Measurements from ENCODE around the gene TBC1D22A. TPM values are rescaled to one million over a fixed set of nuclear protein-coding genes. Genes with fewer than 3 reads are reported as not detected.

TBC1D22A gene
- total RNA-seq, 1 experiment from 2014 or later, result 20.9 TPM

- DNase-seq (ENCODE audit: low read depth, low spot score) (no peak), ATAC-seq (no peak)
- Histone ChIP-seq H4K20me1 (ENCODE audit: insufficient read depth) (no peaks in the 10 kb centered on the region), H2AFZ (ENCODE audit: low read depth, low read length, poor library complexity, severe bottlenecking) (no peak overlapping the region), H3K27me3 (ENCODE audit: insufficient read depth, low read length) (no peaks in the 10 kb centered on the region), H3K79me2 (ENCODE audit: insufficient read depth, low read length) (peaks cover 69% of the 10 kb centered on the region), H3K4me1 (ENCODE audit: control insufficient read depth in 1 of 2, insufficient read depth in 2 of 2, low read length in 2 of 2) (peaks cover 12 to 23% of the 10 kb centered on the region in 2 experiments), H3K4me2 (ENCODE audit: low read length) (no peak overlapping the region), H3K36me3 (ENCODE audit: control insufficient read depth in 1 of 2, insufficient read depth in 2 of 2, low read length in 2 of 2) (no peaks in the 10 kb centered on the region; a peak in 1 of 4 replicates), H3K9me3 (ENCODE audit: control insufficient read depth in 1 of 2, insufficient read depth in 1 of 2, low read depth in 1 of 2, low read length in 2 of 2) (no peaks in the 10 kb centered on the region), H3K27ac (ENCODE audit: low read depth, low read length) (no peak overlapping the region), H3K9me2 (ENCODE audit: insufficient read depth) (no peaks in the 10 kb centered on the region), H3K9ac (ENCODE audit: low read length) (no peak overlapping the region), H3K4me3 (replicated peaks in 1 of 2; ENCODE audit: low read depth in 1 of 2, low read length in 2 of 2) (no peak overlapping the region)
- ChIA-PET RAD21 (ENCODE audit: low non-redundant PET in 1 of 2, low total read pairs in 2 of 2, uncharacterized antibody in 2 of 2, unreplicated experiment in 2 of 2) (no interaction called here), POLR2A (no interaction called here), CTCF (no interaction called here)
- TF ChIP-seq POLR2AphosphoS5 (IDR thresholded peaks at IDR 0.05; ENCODE audit: low read depth, low read length) (no peak), ZFX (IDR thresholded peaks at IDR 0.05) (no peak), JUND (IDR thresholded peaks at IDR 0.05) (no peak), SRF (IDR thresholded peaks at IDR 0.05; ENCODE audit: low read depth) (no peak), TCF7L2 (IDR thresholded peaks at IDR 0.05; ENCODE audit: borderline replicate concordance, extremely low read depth, insufficient read depth, insufficient read length) (no peak), CBX3 (IDR thresholded peaks at IDR 0.05; ENCODE audit: low read depth) (no peak), ELF1 (IDR thresholded peaks at IDR 0.05; ENCODE audit: borderline replicate concordance, low read depth) (no peak), FOSL1 (IDR thresholded peaks at IDR 0.05; ENCODE audit: low read depth) (no peak), YY1 (IDR thresholded peaks at IDR 0.05; ENCODE audit: extremely low read depth, insufficient replicate concordance, low read depth, low read length) (no peak), CEBPB (IDR thresholded peaks at IDR 0.05; ENCODE audit: low read depth) (no peak), EZH2phosphoT487 (IDR thresholded peaks at IDR 0.05; ENCODE audit: borderline replicate concordance) (no peak), SIN3A (IDR thresholded peaks at IDR 0.05; ENCODE audit: low read depth) (no peak), SP1 (IDR thresholded peaks at IDR 0.05; ENCODE audit: low read depth) (no peak)
- TF ChIP-seq, protein P1, sequence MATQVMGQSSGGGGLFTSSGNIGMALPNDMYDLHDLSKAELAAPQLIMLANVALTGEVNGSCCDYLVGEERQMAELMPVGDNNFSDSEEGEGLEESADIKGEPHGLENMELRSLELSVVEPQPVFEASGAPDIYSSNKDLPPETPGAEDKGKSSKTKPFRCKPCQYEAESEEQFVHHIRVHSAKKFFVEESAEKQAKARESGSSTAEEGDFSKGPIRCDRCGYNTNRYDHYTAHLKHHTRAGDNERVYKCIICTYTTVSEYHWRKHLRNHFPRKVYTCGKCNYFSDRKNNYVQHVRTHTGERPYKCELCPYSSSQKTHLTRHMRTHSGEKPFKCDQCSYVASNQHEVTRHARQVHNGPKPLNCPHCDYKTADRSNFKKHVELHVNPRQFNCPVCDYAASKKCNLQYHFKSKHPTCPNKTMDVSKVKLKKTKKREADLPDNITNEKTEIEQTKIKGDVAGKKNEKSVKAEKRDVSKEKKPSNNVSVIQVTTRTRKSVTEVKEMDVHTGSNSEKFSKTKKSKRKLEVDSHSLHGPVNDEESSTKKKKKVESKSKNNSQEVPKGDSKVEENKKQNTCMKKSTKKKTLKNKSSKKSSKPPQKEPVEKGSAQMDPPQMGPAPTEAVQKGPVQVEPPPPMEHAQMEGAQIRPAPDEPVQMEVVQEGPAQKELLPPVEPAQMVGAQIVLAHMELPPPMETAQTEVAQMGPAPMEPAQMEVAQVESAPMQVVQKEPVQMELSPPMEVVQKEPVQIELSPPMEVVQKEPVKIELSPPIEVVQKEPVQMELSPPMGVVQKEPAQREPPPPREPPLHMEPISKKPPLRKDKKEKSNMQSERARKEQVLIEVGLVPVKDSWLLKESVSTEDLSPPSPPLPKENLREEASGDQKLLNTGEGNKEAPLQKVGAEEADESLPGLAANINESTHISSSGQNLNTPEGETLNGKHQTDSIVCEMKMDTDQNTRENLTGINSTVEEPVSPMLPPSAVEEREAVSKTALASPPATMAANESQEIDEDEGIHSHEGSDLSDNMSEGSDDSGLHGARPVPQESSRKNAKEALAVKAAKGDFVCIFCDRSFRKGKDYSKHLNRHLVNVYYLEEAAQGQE (IDR thresholded peaks at IDR 0.05; ENCODE audit: low read depth), result no peak
- TF ChIP-seq, protein P2, sequence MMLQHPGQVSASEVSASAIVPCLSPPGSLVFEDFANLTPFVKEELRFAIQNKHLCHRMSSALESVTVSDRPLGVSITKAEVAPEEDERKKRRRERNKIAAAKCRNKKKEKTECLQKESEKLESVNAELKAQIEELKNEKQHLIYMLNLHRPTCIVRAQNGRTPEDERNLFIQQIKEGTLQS (IDR thresholded peaks at IDR 0.05), result no peak
- TF ChIP-seq, protein P3, sequence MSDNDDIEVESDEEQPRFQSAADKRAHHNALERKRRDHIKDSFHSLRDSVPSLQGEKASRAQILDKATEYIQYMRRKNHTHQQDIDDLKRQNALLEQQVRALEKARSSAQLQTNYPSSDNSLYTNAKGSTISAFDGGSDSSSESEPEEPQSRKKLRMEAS (IDR thresholded peaks at IDR 0.05), result no peak
- TF ChIP-seq, protein P4, sequence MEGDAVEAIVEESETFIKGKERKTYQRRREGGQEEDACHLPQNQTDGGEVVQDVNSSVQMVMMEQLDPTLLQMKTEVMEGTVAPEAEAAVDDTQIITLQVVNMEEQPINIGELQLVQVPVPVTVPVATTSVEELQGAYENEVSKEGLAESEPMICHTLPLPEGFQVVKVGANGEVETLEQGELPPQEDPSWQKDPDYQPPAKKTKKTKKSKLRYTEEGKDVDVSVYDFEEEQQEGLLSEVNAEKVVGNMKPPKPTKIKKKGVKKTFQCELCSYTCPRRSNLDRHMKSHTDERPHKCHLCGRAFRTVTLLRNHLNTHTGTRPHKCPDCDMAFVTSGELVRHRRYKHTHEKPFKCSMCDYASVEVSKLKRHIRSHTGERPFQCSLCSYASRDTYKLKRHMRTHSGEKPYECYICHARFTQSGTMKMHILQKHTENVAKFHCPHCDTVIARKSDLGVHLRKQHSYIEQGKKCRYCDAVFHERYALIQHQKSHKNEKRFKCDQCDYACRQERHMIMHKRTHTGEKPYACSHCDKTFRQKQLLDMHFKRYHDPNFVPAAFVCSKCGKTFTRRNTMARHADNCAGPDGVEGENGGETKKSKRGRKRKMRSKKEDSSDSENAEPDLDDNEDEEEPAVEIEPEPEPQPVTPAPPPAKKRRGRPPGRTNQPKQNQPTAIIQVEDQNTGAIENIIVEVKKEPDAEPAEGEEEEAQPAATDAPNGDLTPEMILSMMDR (IDR thresholded peaks at IDR 0.05 in 2 of 3, conservative IDR thresholded peaks at IDR 0.05 in 1 of 3; ENCODE audit: borderline replicate concordance in 1 of 3, insufficient read depth in 1 of 3, low read depth in 2 of 3, low read length in 2 of 3), result no peak
- no TSS peak for BruUV-seq (replicated peaks)
- intact Hi-C loops (cut with micrococcal nuclease), result no loop called here
Measured at GRCh38 chr22:46764779-46765485, 2.5 kb downstream of the TBC1D22A start.
